GM23248 (cell line): ENCODE measurements around the gene ADIRF.
"Not testable (repeated sequence)": the region's sequence is repeated elsewhere in the genome, so short reads cannot be mapped to it uniquely, and the experiment has no call there.

Experiments
- EZH2 ChIP-seq: fragments of 200-600 bp; sonication (generic); IDR thresholded peaks from 2 replicates; pipeline ENCODE4 v1.6.1; 2018; ENCODE audit warnings: antibody characterized with exemption, mild to moderate bottlenecking; ENCODE audit not compliant: insufficient read depth, poor library complexity, severe bottlenecking
- EZH2phosphoT487 ChIP-seq: fragments of 200-600 bp; sonication (generic); IDR thresholded peaks from 2 replicates; pipeline ENCODE4 v1.6.1; 2018; ENCODE audit warnings: antibody characterized with exemption, moderate library complexity, mild to moderate bottlenecking, low read depth; ENCODE audit not compliant: insufficient read depth

DNA sequence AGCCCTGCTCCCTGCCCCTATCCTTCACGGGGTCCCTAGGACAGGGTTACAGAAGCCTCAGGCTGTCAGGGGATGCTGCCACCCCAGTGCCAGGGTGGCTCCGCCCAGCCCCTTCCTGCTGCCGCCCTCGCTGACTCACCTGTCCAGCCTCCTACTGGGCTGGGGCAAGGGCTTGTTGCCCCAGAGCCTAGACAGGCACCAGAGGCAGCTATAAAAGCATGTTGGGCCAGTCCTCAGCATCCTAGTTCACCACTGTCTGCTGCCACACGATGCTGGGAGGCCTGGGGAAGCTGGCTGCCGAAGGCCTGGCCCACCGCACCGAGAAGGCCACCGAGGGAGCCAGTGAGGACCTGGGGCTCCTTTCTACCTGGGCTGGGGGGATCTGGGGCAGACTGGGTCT, 51.8 kb downstream of the ADIRF start, which contains the start of gene FAM25A:
- not testable (repeated sequence) for TF ChIP-seq EZH2, EZH2phosphoT487
